Neuron (in vitro differentiated cells): ENCODE data around the gene MTCL1.

ENCODE experiments used
- H2AFZ ChIP-seq: one replicate; pipeline ENCODE4 v1.6.1; 2013; ENCODE audit warnings: low read depth, mild to moderate bottlenecking, inconsistent platforms, low read length, moderate library complexity
- H3K27me3 ChIP-seq: one replicate; pipeline ENCODE4 v1.6.1; 2013; ENCODE audit warnings: low read length; ENCODE audit not compliant: insufficient read depth
- H3K36me3 ChIP-seq: one replicate; pipeline ENCODE4 v1.6.1; 2013; ENCODE audit warnings: low read length; ENCODE audit not compliant: insufficient read depth
- H3K4me1 ChIP-seq: one replicate; pipeline ENCODE4 v1.6.1; 2013; ENCODE audit warnings: low read length; ENCODE audit not compliant: insufficient read depth
- H3K4me3 ChIP-seq: 2 replicates; pipeline ENCODE4 v1.5.1; 2013; ENCODE audit warnings: mild to moderate bottlenecking, low read length, moderate library complexity
- H3K9me3 ChIP-seq: one replicate; pipeline ENCODE4 v1.6.1; 2013; ENCODE audit warnings: low read length

Gene MTCL1

GRCh38 chr18:8802017-8802672 is 96.8 kb downstream of the MTCL1 start:
- Histone ChIP-seq H2AFZ (no peak overlapping the region), H3K36me3 (peaks cover 4% of the 10 kb centered on the region), H3K9me3 (no peaks in the 10 kb centered on the region), H3K4me1 (peaks cover 33% of the 10 kb centered on the region), H3K4me3 (no peak overlapping the region), H3K27me3 (no peaks in the 10 kb centered on the region)

- Histone ChIP-seq H2AFZ (no peak overlapping the region), H3K4me1 (peaks cover 28% of the 10 kb centered on the region), H3K27me3 (no peaks in the 10 kb centered on the region), H3K9me3 (no peaks in the 10 kb centered on the region), H3K4me3 (no peak overlapping the region), H3K36me3 (peaks cover 4% of the 10 kb centered on the region)
Observed at GRCh38 chr18:8803063-8803795, 97.9 kb downstream of the MTCL1 start.

- no peak overlapping the region for H2AFZ ChIP-seq
- peaks cover 4% of the 10 kb centered on the region for H3K36me3 ChIP-seq
- no peak overlapping the region for H3K4me3 ChIP-seq
- no peaks in the 10 kb centered on the region for H3K27me3 ChIP-seq
- peaks cover 28% of the 10 kb centered on the region for H3K4me1 ChIP-seq
- H3K9me3 ChIP-seq: no peaks in the 10 kb centered on the region
Observed at GRCh38 chr18:8803957-8804356, 98.6 kb downstream of the MTCL1 start.

GRCh38 chr18:8805552-8805951 is 100.2 kb downstream of the MTCL1 start:
- peaks cover 22% of the 10 kb centered on the region for H3K4me1 ChIP-seq
- no peaks in the 10 kb centered on the region for H3K9me3 ChIP-seq
- no peak overlapping the region for H2AFZ ChIP-seq
- H3K36me3 ChIP-seq: peaks cover 3% of the 10 kb centered on the region
- H3K4me3 ChIP-seq: no peak overlapping the region
- H3K27me3 ChIP-seq: no peaks in the 10 kb centered on the region

- peaks cover 15% of the 10 kb centered on the region for H3K4me1 ChIP-seq
- no peak overlapping the region for H2AFZ ChIP-seq
- no peaks in the 10 kb centered on the region for H3K27me3 ChIP-seq
- H3K4me3 ChIP-seq: no peak overlapping the region
- H3K36me3 ChIP-seq: peaks cover 3% of the 10 kb centered on the region
- no peaks in the 10 kb centered on the region for H3K9me3 ChIP-seq
Observed at GRCh38 chr18:8806100-8806797, 100.9 kb downstream of the MTCL1 start.

- H3K27me3 ChIP-seq: no peaks in the 10 kb centered on the region
- no peak overlapping the region for H2AFZ ChIP-seq
- peaks cover 3% of the 10 kb centered on the region for H3K36me3 ChIP-seq
- H3K4me1 ChIP-seq: peaks cover 8% of the 10 kb centered on the region
- H3K4me3 ChIP-seq: no peak overlapping the region
- H3K9me3 ChIP-seq: no peaks in the 10 kb centered on the region
Observed at GRCh38 chr18:8806798-8807487, 101.6 kb downstream of the MTCL1 start.

GRCh38 chr18:8807488-8807805 is 102.1 kb downstream of the MTCL1 start:
- Histone ChIP-seq H3K9me3 (no peaks in the 10 kb centered on the region), H2AFZ (no peak overlapping the region), H3K36me3 (peaks cover 3% of the 10 kb centered on the region), H3K27me3 (no peaks in the 10 kb centered on the region), H3K4me3 (no peak overlapping the region), H3K4me1 (peaks cover 4% of the 10 kb centered on the region)

- H3K36me3 ChIP-seq: peaks cover 3% of the 10 kb centered on the region
- H3K27me3 ChIP-seq: no peaks in the 10 kb centered on the region
- H3K4me3 ChIP-seq: no peak overlapping the region
- no peaks in the 10 kb centered on the region for H3K4me1 ChIP-seq
- no peak overlapping the region for H2AFZ ChIP-seq
- no peaks in the 10 kb centered on the region for H3K9me3 ChIP-seq
Observed at GRCh38 chr18:8808001-8808400, 102.6 kb downstream of the MTCL1 start.

GRCh38 chr18:8809514-8809913 is 104.2 kb downstream of the MTCL1 start:
- Histone ChIP-seq H3K36me3 (peaks cover 4% of the 10 kb centered on the region), H3K4me1 (no peaks in the 10 kb centered on the region), H3K27me3 (no peaks in the 10 kb centered on the region), H3K4me3 (no peak overlapping the region), H3K9me3 (peaks cover 2% of the 10 kb centered on the region), H2AFZ (no peak overlapping the region)

- Histone ChIP-seq H3K4me1 (no peaks in the 10 kb centered on the region), H3K36me3 (peaks cover 5% of the 10 kb centered on the region), H3K9me3 (peaks cover 3% of the 10 kb centered on the region), H2AFZ (no peak overlapping the region), H3K4me3 (no peak overlapping the region), H3K27me3 (no peaks in the 10 kb centered on the region)
Observed at GRCh38 chr18:8810157-8810556, 104.8 kb downstream of the MTCL1 start.

GRCh38 chr18:8811115-8811514 is 105.8 kb downstream of the MTCL1 start:
- Histone ChIP-seq H3K27me3 (no peaks in the 10 kb centered on the region), H3K4me1 (no peaks in the 10 kb centered on the region), H2AFZ (no peak overlapping the region)

GRCh38 chr18:8812631-8813030 is 107.3 kb downstream of the MTCL1 start:
- Histone ChIP-seq H2AFZ (no peak overlapping the region), H3K27me3 (no peaks in the 10 kb centered on the region), H3K4me1 (peaks cover 3% of the 10 kb centered on the region), H3K9me3 (peaks cover 3% of the 10 kb centered on the region), H3K4me3 (no peak overlapping the region), H3K36me3 (peaks cover 5% of the 10 kb centered on the region)

More at GRCh38 chr18:8811115-8811514, 105.8 kb downstream of the MTCL1 start:
- H3K36me3 ChIP-seq: peaks cover 5% of the 10 kb centered on the region
- peaks cover 3% of the 10 kb centered on the region for H3K9me3 ChIP-seq
- no peak overlapping the region for H3K4me3 ChIP-seq

- Histone ChIP-seq H3K9me3 (peaks cover 3% of the 10 kb centered on the region), H3K36me3 (peaks cover 5% of the 10 kb centered on the region), H3K4me1 (peaks cover 6% of the 10 kb centered on the region), H2AFZ (no peak overlapping the region), H3K27me3 (no peaks in the 10 kb centered on the region), H3K4me3 (no peak overlapping the region)
Observed at GRCh38 chr18:8813611-8814010, 108.3 kb downstream of the MTCL1 start.
